ENCODE data around the gene PLCB1.

PLCB1 gene

GRCh38 chr20:8932192-8933165 lies 800.4 kb downstream of the PLCB1 start:
- H3K36me3 Mint-ChIP-seq, result no peaks in the 10 kb centered on the region
- H3K4me1 Mint-ChIP-seq, result no peaks in the 10 kb centered on the region
- H3K9me3 Mint-ChIP-seq, result peaks cover 4% of the 10 kb centered on the region
- no peak for ATAC-seq
- H3K4me3 Mint-ChIP-seq, result no peak overlapping the region
- H3K27ac Mint-ChIP-seq, result no peak overlapping the region
- no peaks in the 10 kb centered on the region for H3K27me3 Mint-ChIP-seq

GRCh38 chr20:8933381-8933807 lies 801.3 kb downstream of the PLCB1 start:
- H3K9me3 Mint-ChIP-seq, result peaks cover 3% of the 10 kb centered on the region
- H3K27me3 Mint-ChIP-seq, result no peaks in the 10 kb centered on the region
- ATAC-seq, result no peak
- H3K4me3 Mint-ChIP-seq, result no peak overlapping the region
- no peaks in the 10 kb centered on the region for H3K36me3 Mint-ChIP-seq
- H3K27ac Mint-ChIP-seq, result no peak overlapping the region
- H3K4me1 Mint-ChIP-seq, result no peaks in the 10 kb centered on the region

DNA sequence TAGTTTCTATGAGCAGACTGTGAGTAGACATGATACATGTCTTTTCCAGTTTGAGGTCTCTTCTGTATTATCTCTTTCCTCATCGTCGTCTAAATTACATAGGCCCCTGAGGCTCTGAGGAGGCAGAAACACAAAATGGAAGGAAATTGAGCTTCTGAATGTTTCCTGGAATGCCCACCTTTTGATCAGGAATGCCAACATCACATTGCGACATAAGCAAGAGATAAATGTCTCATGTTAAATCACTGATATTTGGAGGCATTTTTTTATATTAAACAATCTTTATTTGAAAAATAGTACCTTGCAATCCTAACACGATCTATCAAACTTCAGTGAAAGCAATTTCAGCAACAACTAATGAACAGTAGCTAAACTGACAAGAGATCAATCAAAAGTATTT lies 802.3 kb downstream of the PLCB1 start:
- ATAC-seq, result no peak
- no peak overlapping the region for H3K4me3 Mint-ChIP-seq
- peaks cover 3% of the 10 kb centered on the region for H3K9me3 Mint-ChIP-seq
- no peaks in the 10 kb centered on the region for H3K4me1 Mint-ChIP-seq
- H3K27ac Mint-ChIP-seq, result no peak overlapping the region
- no peaks in the 10 kb centered on the region for H3K27me3 Mint-ChIP-seq
- no peaks in the 10 kb centered on the region for H3K36me3 Mint-ChIP-seq

Data from stimulated activated memory B cell treated with anti-CD40 and anti-IgM and Interleukin-4, amounts not matched to agents 10 μg/mL and 1 μg/mL and 100 μg/mL, for 72 hours (primary cell).